ENCODE measurements around the gene TADA2A. TPM values are rescaled to one million over a fixed set of nuclear protein-coding genes. Genes with fewer than 3 reads are reported as not detected.
"Not testable (repeated sequence)": the region's sequence is repeated elsewhere in the genome, so short reads cannot be mapped to it uniquely, and the experiment has no call there.

The TADA2A gene
- total RNA-seq, 5 donors from 2014 or later (not counting 1 experiment from before 2014, with no cell fraction given), result 14.5 to 27.3 (median 21.9) TPM

DNA sequence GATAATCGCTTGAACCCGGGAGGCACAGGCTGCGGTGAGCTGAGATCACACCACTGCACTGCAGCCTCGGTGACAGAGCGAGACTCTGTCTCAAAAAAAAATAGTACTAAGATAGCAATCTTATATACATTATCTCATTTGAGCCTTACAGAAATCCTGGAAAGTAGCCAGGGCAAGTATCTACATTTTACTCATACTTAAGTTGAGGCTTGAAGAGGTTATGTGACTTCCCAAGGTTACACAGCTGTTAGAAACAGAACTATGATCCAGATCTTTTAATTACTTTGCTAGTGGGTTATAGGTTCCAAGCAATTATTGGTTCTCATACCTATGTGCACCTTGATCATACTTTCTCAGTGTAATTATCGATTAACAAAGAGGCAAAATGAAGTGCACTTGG is 15.5 kb upstream of the TADA2A start:
- 100% methylated on average over 3 of the region's 6 CpGs for WGBS (ENCODE audit: insufficient coverage)
- Mint-ChIP-seq H3K4me3 (no peak overlapping the region), H3K27me3 (no peaks in the 10 kb centered on the region), H3K36me3 (no peaks in the 10 kb centered on the region), H3K27ac (no peak overlapping the region), H3K4me1 (peaks cover 11 to 14% (median 12%) of the 10 kb centered on the region in 3 donors), H3K9me3 (no peaks in the 10 kb centered on the region)
- H3K36me3 ChIP-seq (ENCODE audit: control insufficient read depth in 2 of 2, extremely low read depth in 1 of 2, insufficient read depth in 1 of 2, low read length in 1 of 2), result no peaks in the 10 kb centered on the region
- ATAC-seq (replicated peaks in 1 of 4), result no peak
- no peaks in the 10 kb centered on the region for H3K4me1 ChIP-seq (ENCODE audit: control insufficient read depth in 1 of 2, extremely low read depth in 1 of 2, insufficient read depth in 2 of 2, low read length in 2 of 2)
- H3K27ac ChIP-seq (ENCODE audit: low read length), result no peak overlapping the region
- H3K4me3 ChIP-seq (ENCODE audit: control insufficient read depth in 1 of 2, extremely low read depth in 1 of 2, low read length in 1 of 2), result no peak overlapping the region
- no peaks in the 10 kb centered on the region for H3K27me3 ChIP-seq (replicated peaks in 1 of 2; ENCODE audit: control insufficient read depth in 2 of 2, extremely low read depth in 1 of 2, insufficient read depth in 2 of 2, low read length in 1 of 2)
- DNase-seq, result no peak
- ChIA-PET CTCF (interaction anchor here in 1 of 2 donors (1.4 kb wide), 1 partner anchor 14 kb away, joined by 4 read pairs; no protein-coding TSS in a partner anchor), POLR2A (no interaction called here)
- H3K9me3 ChIP-seq, result no peaks in the 10 kb centered on the region

DNA sequence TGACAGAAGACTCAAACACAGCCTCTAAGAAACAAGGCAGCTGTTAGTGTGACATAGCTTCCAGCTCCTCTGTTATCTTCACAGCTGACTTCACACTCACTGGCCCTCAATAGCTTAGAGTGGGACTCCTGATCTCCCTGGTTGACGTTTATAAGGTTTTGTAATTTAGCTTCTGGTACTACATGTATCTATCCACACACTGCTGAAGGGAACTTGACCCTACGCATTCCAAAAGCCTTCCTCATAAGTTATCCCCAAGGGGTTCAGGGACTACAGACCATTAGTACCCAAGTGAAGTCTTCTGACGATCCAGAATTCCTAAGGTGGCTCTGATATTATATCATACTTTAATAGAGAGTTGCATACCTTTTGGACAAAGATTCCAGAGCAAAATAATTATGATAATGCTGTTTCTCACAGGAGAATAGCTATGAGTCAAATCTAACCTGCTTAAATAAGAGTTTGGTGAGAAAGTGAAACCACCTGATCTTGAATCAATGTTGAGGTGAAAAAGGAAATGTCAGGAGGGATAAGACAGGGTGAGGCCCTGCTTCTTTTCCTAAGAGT is 14.6 kb upstream of the TADA2A start:
- POLR2A ChIA-PET, result interaction anchor here in 1 of 2 donors (0.6 kb wide), 1 partner anchor 111 kb away, joined by 3 read pairs; no protein-coding TSS in a partner anchor
- no peak for ATAC-seq (replicated peaks in 1 of 4)
- WGBS (ENCODE audit: insufficient coverage), result no CpG with 5 or more reads among the region's 3 CpGs

DNA sequence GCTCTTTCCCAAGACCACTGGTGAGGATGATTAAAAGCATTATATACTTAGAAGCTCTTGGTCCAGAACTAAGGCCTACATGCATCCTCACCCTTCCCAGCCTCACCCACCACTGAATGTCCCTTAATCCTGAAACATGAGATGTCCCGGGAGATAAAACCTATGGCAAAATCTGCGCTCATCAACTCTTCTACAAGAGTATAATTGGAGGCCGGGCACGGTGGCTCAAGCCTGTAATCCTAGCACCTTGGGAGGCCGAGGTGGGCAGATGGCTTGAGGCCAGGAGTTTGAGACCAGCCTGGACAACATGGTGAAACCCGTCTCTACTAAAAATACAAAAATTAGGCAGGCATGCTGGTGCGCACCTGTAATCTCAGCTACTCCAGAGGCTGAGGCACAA is 13.3 kb upstream of the TADA2A start:
- DNase-seq (no peak), ATAC-seq (replicated peaks in 1 of 4) (no peak)
- ChIA-PET CTCF (no interaction called here), POLR2A (no interaction called here)
- no peaks in the 10 kb centered on the region for H3K9me3 ChIP-seq
- H3K4me3 Mint-ChIP-seq, result no peak overlapping the region
- no peaks in the 10 kb centered on the region for H3K27me3 ChIP-seq (replicated peaks in 1 of 2; ENCODE audit: control insufficient read depth in 2 of 2, extremely low read depth in 1 of 2, insufficient read depth in 2 of 2, low read length in 1 of 2)
- no peak overlapping the region for H3K27ac Mint-ChIP-seq
- no peak overlapping the region for H3K27ac ChIP-seq (ENCODE audit: low read length)
- no peaks in the 10 kb centered on the region for H3K4me1 ChIP-seq (ENCODE audit: control insufficient read depth in 1 of 2, extremely low read depth in 1 of 2, insufficient read depth in 2 of 2, low read length in 2 of 2)
- no peaks in the 10 kb centered on the region for H3K27me3 Mint-ChIP-seq
- no peaks in the 10 kb centered on the region for H3K36me3 Mint-ChIP-seq
- H3K9me3 Mint-ChIP-seq, result no peaks in the 10 kb centered on the region
- H3K36me3 ChIP-seq (ENCODE audit: control insufficient read depth in 2 of 2, extremely low read depth in 1 of 2, insufficient read depth in 1 of 2, low read length in 1 of 2), result no peaks in the 10 kb centered on the region
- H3K4me1 Mint-ChIP-seq, result peaks cover 11 to 16% (median 16%) of the 10 kb centered on the region in 3 donors
- WGBS (ENCODE audit: insufficient coverage), result 100% methylated on average over 6 of the region's 7 CpGs
- no peak overlapping the region for H3K4me3 ChIP-seq (ENCODE audit: control insufficient read depth in 1 of 2, extremely low read depth in 1 of 2, low read length in 1 of 2)

More for the DNA sequence above, 14.6 kb upstream of the TADA2A start:
- peaks cover 11 to 14% (median 12%) of the 10 kb centered on the region in 3 donors for H3K4me1 Mint-ChIP-seq
- H3K9me3 Mint-ChIP-seq, result no peaks in the 10 kb centered on the region
- Histone ChIP-seq H3K36me3 (ENCODE audit: control insufficient read depth in 2 of 2, extremely low read depth in 1 of 2, insufficient read depth in 1 of 2, low read length in 1 of 2) (no peaks in the 10 kb centered on the region), H3K27ac (ENCODE audit: low read length) (no peak overlapping the region), H3K27me3 (replicated peaks in 1 of 2; ENCODE audit: control insufficient read depth in 2 of 2, extremely low read depth in 1 of 2, insufficient read depth in 2 of 2, low read length in 1 of 2) (no peaks in the 10 kb centered on the region), H3K4me1 (ENCODE audit: control insufficient read depth in 1 of 2, extremely low read depth in 1 of 2, insufficient read depth in 2 of 2, low read length in 2 of 2) (no peaks in the 10 kb centered on the region), H3K4me3 (ENCODE audit: control insufficient read depth in 1 of 2, extremely low read depth in 1 of 2, low read length in 1 of 2) (no peak overlapping the region), H3K9me3 (no peaks in the 10 kb centered on the region)
- H3K27me3 Mint-ChIP-seq, result no peaks in the 10 kb centered on the region
- CTCF ChIA-PET, result interaction anchor here (0.6 to 1.4 kb wide), 3 partner anchors 13 to 344 kb away, joined by 3 to 4 read pairs (median 4); no protein-coding TSS in a partner anchor
- H3K27ac Mint-ChIP-seq, result peak overlapping the region in 1 of 2 donors; percentile 28
- H3K4me3 Mint-ChIP-seq, result peak overlapping the region in 1 of 3 donors; percentile 28
- no peaks in the 10 kb centered on the region for H3K36me3 Mint-ChIP-seq
- DNase-seq, result no peak

DNA sequence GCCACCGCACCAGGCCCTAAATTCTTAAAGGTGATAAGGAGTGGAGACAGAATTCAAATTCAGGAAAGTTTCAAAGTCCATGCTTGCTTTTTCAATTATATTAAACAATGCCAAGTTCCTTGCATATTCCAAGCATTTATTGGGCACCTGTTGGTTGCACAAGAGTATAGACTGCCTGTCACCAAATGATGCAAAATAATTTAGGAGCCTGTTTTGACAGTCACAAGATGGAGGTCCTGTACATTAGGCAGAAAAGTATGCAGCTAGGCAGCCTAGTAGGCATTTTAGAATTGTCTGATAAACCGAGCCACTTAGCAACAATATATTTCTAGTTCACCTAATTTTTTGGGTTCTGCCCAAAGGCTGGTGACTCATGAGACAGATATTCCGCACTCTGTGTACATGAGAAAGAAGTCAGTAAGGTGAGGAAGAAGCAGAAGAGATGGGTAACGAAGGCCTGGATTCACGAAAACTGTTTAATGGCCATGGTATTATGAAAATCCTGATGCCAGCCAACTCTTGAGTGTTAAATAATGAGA is 7.4 kb upstream of the TADA2A start:
- no peaks in the 10 kb centered on the region for H3K36me3 ChIP-seq (ENCODE audit: control insufficient read depth in 2 of 2, extremely low read depth in 1 of 2, insufficient read depth in 1 of 2, low read length in 1 of 2)
- no peaks in the 10 kb centered on the region for H3K27me3 Mint-ChIP-seq
- H3K27me3 ChIP-seq (replicated peaks in 1 of 2; ENCODE audit: control insufficient read depth in 2 of 2, extremely low read depth in 1 of 2, insufficient read depth in 2 of 2, low read length in 1 of 2), result no peaks in the 10 kb centered on the region
- no peak overlapping the region for H3K27ac ChIP-seq (ENCODE audit: low read length)
- no peaks in the 10 kb centered on the region for H3K9me3 ChIP-seq
- POLR2A ChIA-PET, result no interaction called here
- WGBS (ENCODE audit: insufficient coverage), result no CpG with 5 or more reads among the region's 5 CpGs
- H3K4me3 ChIP-seq (ENCODE audit: control insufficient read depth in 1 of 2, extremely low read depth in 1 of 2, low read length in 1 of 2), result no peak overlapping the region
- no peak overlapping the region for H3K4me3 Mint-ChIP-seq
- H3K9me3 Mint-ChIP-seq, result no peaks in the 10 kb centered on the region
- ATAC-seq (replicated peaks in 1 of 4) (no peak), DNase-seq (no peak)
- peaks cover 8 to 16% (median 14%) of the 10 kb centered on the region in 3 donors for H3K4me1 Mint-ChIP-seq
- H3K36me3 Mint-ChIP-seq, result no peaks in the 10 kb centered on the region
- CTCF ChIA-PET, result interaction anchor here (0.5 to 2.0 kb wide), 2 partner anchors 14 to 26 kb away, joined by 3 to 14 read pairs; no protein-coding TSS in a partner anchor
- H3K27ac Mint-ChIP-seq, result no peak overlapping the region
- no peaks in the 10 kb centered on the region for H3K4me1 ChIP-seq (ENCODE audit: control insufficient read depth in 1 of 2, extremely low read depth in 1 of 2, insufficient read depth in 2 of 2, low read length in 2 of 2)

DNA sequence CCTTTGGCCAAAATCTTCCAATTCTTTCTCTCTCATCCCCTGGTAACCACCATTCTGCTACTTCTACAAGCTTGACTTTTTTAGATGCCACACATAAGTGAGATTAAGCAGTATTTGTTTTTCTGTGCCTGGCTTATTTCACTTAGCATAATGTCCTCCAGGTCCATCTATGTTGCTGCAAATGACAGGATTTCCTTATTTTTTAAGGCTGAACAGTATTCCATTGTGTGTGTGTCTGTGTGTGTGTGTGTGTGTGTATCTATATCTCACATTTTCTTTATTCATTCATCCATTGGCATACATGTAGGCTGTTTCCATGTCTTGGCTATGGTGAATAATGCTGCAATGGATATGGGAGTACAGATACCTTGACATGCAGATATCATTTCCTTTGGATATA is 6.2 kb upstream of the TADA2A start:
- Histone ChIP-seq H3K36me3 (ENCODE audit: control insufficient read depth in 2 of 2, extremely low read depth in 1 of 2, insufficient read depth in 1 of 2, low read length in 1 of 2) (no peaks in the 10 kb centered on the region), H3K4me1 (ENCODE audit: control insufficient read depth in 1 of 2, extremely low read depth in 1 of 2, insufficient read depth in 2 of 2, low read length in 2 of 2) (peaks cover 2% of the 10 kb centered on the region in 2 experiments), H3K9me3 (no peaks in the 10 kb centered on the region), H3K4me3 (ENCODE audit: control insufficient read depth in 1 of 2, extremely low read depth in 1 of 2, low read length in 1 of 2) (no peak overlapping the region), H3K27ac (ENCODE audit: low read length) (no peak overlapping the region), H3K27me3 (replicated peaks in 1 of 2; ENCODE audit: control insufficient read depth in 2 of 2, extremely low read depth in 1 of 2, insufficient read depth in 2 of 2, low read length in 1 of 2) (no peaks in the 10 kb centered on the region)
- no peak overlapping the region for H3K27ac Mint-ChIP-seq
- H3K4me1 Mint-ChIP-seq, result peaks cover 18 to 25% (median 24%) of the 10 kb centered on the region in 3 donors
- no peak for ATAC-seq (replicated peaks in 1 of 4)
- H3K27me3 Mint-ChIP-seq, result no peaks in the 10 kb centered on the region
- H3K36me3 Mint-ChIP-seq, result no peaks in the 10 kb centered on the region
- ChIA-PET POLR2A (no interaction called here), CTCF (interaction anchor here in 1 of 2 donors (0.6 kb wide), 1 partner anchor 1563 kb away, joined by 3 read pairs; no protein-coding TSS in a partner anchor)
- no peak overlapping the region for H3K4me3 Mint-ChIP-seq
- H3K9me3 Mint-ChIP-seq, result no peaks in the 10 kb centered on the region
- no peak for DNase-seq

DNA sequence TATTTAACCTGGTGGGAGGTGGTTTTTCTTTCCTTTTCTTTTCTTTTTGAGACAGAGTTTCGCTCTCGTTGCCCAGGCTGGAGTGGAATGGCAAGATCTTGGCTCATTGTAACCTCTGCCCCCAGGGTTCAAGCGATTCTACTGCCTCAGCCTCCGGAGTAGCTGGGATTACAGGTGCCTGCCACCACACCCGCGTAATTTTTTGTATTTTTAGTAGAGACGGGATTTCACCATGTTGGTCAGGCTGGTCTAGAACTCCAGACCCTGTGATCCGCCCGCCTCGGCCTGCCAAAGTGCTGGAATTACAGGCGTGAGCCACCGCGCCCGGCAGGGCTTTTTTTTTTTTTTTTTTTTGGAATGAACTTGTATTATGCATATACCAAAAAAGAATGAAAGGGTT is 1.2 kb upstream of the TADA2A start:
- Mint-ChIP-seq H3K4me3 (peak overlapping the region; percentile 92 to 98 (median 93)), H3K4me1 (peaks cover 33 to 45% (median 44%) of the 10 kb centered on the region in 3 donors)
- H3K36me3 Mint-ChIP-seq; H3K27me3 ChIP-seq (replicated peaks in 1 of 2; ENCODE audit: control insufficient read depth in 2 of 2, extremely low read depth in 1 of 2, insufficient read depth in 2 of 2, low read length in 1 of 2); ATAC-seq (replicated peaks in 1 of 4); H3K27ac ChIP-seq (ENCODE audit: low read length); H3K27me3 Mint-ChIP-seq; H3K9me3 ChIP-seq; H3K4me3 ChIP-seq (ENCODE audit: control insufficient read depth in 1 of 2, extremely low read depth in 1 of 2, low read length in 1 of 2); H3K27ac Mint-ChIP-seq; DNase-seq; H3K9me3 Mint-ChIP-seq; H3K36me3 ChIP-seq (ENCODE audit: control insufficient read depth in 2 of 2, extremely low read depth in 1 of 2, insufficient read depth in 1 of 2, low read length in 1 of 2); POLR2A ChIA-PET: not testable (repeated sequence)
- CTCF ChIA-PET, result interaction anchor here in 1 of 2 donors (0.7 to 2.0 kb wide), 2 partner anchors 14 to 693 kb away, joined by 4 to 6 read pairs; no protein-coding TSS in a partner anchor
- peaks cover 8 to 23% of the 10 kb centered on the region in 2 experiments for H3K4me1 ChIP-seq (ENCODE audit: control insufficient read depth in 1 of 2, extremely low read depth in 1 of 2, insufficient read depth in 2 of 2, low read length in 2 of 2)
- WGBS (ENCODE audit: insufficient coverage), result 84% methylated on average over 5 of the region's 14 CpGs

Data from T-cell (primary cell).